Common myeloid progenitor, CD34-positive (primary cell): ENCODE measurements around the gene MKLN1.

Experiments used
- CTCF ChIA-PET: fragments of 350-600 bp; sonication (Branson Sonifier 250); formaldehyde crosslinking; loops from one replicate; lab custom pipeline; 2021; ENCODE audit warnings: antibody characterized with exemption; lab: Charles Lee
- POLR2A ChIA-PET: fragments of 350-600 bp; sonication (Branson Sonifier 250); formaldehyde crosslinking; loops from one replicate; lab custom pipeline; 2021; ENCODE audit warnings: antibody characterized with exemption; lab: Charles Lee
- DNase-seq, 3 donors: peaks; one replicate each; pipeline versions ENCODE4 v3.0.0 to v3.0.0-alpha.2; 2013
- H3K27ac ChIP-seq, 2 experiments: 1 replicate in 1 of 2; 2 replicates in 1 of 2; pipeline ENCODE4 v1.7.0; 2013; ENCODE audit warnings: inconsistent platforms in 2 of 2, low read length in 2 of 2, mild to moderate bottlenecking in 2 of 2, low read depth in 1 of 2, moderate library complexity in 1 of 2; ENCODE audit not compliant: severe bottlenecking in 2 of 2, insufficient read depth in 1 of 2, poor library complexity in 1 of 2
- H3K27me3 ChIP-seq, 5 experiments: replicated peaks in 2 of 5; 1 replicate in 3 of 5; 2 replicates in 2 of 5; pipeline versions ENCODE4 v1.6.1 to v1.7.0; 2013; ENCODE audit warnings: low read length in 4 of 5, mild to moderate bottlenecking in 2 of 5, moderate library complexity in 2 of 5, inconsistent platforms in 1 of 5; ENCODE audit not compliant: insufficient read depth in 5 of 5, control insufficient read depth in 4 of 5
- H3K36me3 ChIP-seq, 4 experiments: 1 replicate in 2 of 4; 2 replicates in 2 of 4; pipeline versions ENCODE4 v1.6.1 to v1.7.0; 2013; ENCODE audit warnings: low read length in 3 of 4, control low read depth in 1 of 4, mild to moderate bottlenecking in 1 of 4; ENCODE audit not compliant: control insufficient read depth in 4 of 4, insufficient read depth in 4 of 4
- H3K4me1 ChIP-seq, 4 experiments: 1 replicate in 3 of 4; 2 replicates in 1 of 4; pipeline versions ENCODE4 v1.6.1 to v1.7.1; 2013; ENCODE audit warnings: low read length in 3 of 4, mild to moderate bottlenecking in 3 of 4, control low read depth in 1 of 4, inconsistent platforms in 1 of 4, moderate library complexity in 1 of 4; ENCODE audit not compliant: control insufficient read depth in 4 of 4, insufficient read depth in 4 of 4; ENCODE audit errors: control extremely low read depth in 1 of 4
- H3K4me3 ChIP-seq, 7 experiments: 1 replicate in 4 of 7; 2 replicates in 3 of 7; pipeline versions ENCODE4 v1.5.1 to v1.7.0; 2013; ENCODE audit warnings: mild to moderate bottlenecking in 7 of 7, low read length in 6 of 7, moderate library complexity in 6 of 7, inconsistent platforms in 2 of 7, low read depth in 2 of 7, control low read depth in 1 of 7; ENCODE audit not compliant: insufficient read depth in 4 of 7, control insufficient read depth in 1 of 7; ENCODE audit errors: extremely low read depth in 1 of 7
- H3K9me3 ChIP-seq, 5 experiments: 1 replicate in 4 of 5; 2 replicates in 1 of 5; pipeline versions ENCODE4 v1.6.1 to v1.7.1; 2013; ENCODE audit warnings: low read length in 4 of 5, mild to moderate bottlenecking in 2 of 5, inconsistent platforms in 1 of 5, low read depth in 1 of 5, moderate library complexity in 1 of 5; ENCODE audit not compliant: control insufficient read depth in 4 of 5, insufficient read depth in 2 of 5; ENCODE audit errors: control extremely low read depth in 1 of 5
- WGBS: methylation state at CpG from one replicate; pipeline ENCODE4 v1.1.5; 2013; ENCODE audit not compliant: insufficient coverage; 5-methylcytosine and 5-hydroxymethylcytosine counted together

Gene MKLN1

DNA sequence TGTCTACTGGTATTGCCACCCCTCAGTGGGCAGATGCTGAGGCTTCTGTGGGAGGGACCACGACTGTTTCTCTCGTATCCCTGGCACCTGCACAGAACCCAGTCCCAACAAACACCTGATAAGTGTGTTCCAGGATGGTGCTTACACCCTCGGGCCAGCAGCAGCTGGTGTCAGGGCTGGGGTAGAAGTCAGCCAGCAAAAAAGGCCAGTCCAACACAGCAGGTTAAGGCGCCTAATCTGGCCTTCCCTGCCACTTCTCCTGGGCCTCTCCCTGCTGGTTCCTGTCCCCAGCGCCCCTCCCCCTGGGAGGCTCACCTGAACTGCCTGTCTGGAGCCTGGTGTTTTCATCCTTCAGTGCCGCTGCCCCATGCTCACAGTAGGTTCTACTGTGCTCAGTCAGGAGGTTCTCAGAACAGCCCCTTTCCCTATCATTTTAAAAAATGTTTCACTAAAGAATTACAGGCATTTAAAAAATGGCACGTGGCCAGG is 208.7 kb downstream of the MKLN1 start:
- WGBS = 88% methylated on average over 7 of the region's 7 CpGs

GRCh38 chr7:131537571-131537978 is 209.9 kb downstream of the MKLN1 start:
- CTCF ChIA-PET = interaction anchor here (0.7 to 1.7 kb wide), 5 partner anchors 8 to 117 kb away, joined by 3 to 5 read pairs (median 3); no protein-coding TSS in a partner anchor
- no peaks in the 10 kb centered on the region for H3K9me3 ChIP-seq
- no peaks in the 10 kb centered on the region for H3K36me3 ChIP-seq
- no peak overlapping the region for H3K4me3 ChIP-seq
- POLR2A ChIA-PET = no interaction called here
- H3K27me3 ChIP-seq = no peaks in the 10 kb centered on the region
- H3K27ac ChIP-seq = no peak overlapping the region
- 88% methylated on average over 11 of the region's 12 CpGs for WGBS
- DNase-seq = no peak
- H3K4me1 ChIP-seq = peaks cover 0 to 2% (median 0%) of the 10 kb centered on the region in 4 experiments

More for the DNA sequence above, 208.7 kb downstream of the MKLN1 start:
- ChIA-PET CTCF (interaction anchor here (1.1 to 1.3 kb wide), 3 partner anchors 8 to 118 kb away, joined by 3 to 5 read pairs (median 3); no protein-coding TSS in a partner anchor), POLR2A (no interaction called here)
- Histone ChIP-seq H3K9me3 (no peaks in the 10 kb centered on the region), H3K36me3 (no peaks in the 10 kb centered on the region), H3K27ac (no peak overlapping the region), H3K4me3 (no peak overlapping the region), H3K4me1 (peaks cover 0 to 2% (median 0%) of the 10 kb centered on the region in 4 experiments), H3K27me3 (no peaks in the 10 kb centered on the region)
- DNase-seq = no peak

GRCh38 chr7:131538071-131538812 is 210.6 kb downstream of the MKLN1 start:
- POLR2A ChIA-PET = no interaction called here
- no peaks in the 10 kb centered on the region for H3K9me3 ChIP-seq
- no peaks in the 10 kb centered on the region for H3K27me3 ChIP-seq
- no peak overlapping the region for H3K27ac ChIP-seq
- CTCF ChIA-PET = interaction anchor here (1.2 to 1.7 kb wide), 3 partner anchors 9 to 29 kb away, joined by 3 to 5 read pairs (median 4); no protein-coding TSS in a partner anchor
- H3K36me3 ChIP-seq = no peaks in the 10 kb centered on the region
- 95% methylated on average over 9 of the region's 13 CpGs for WGBS
- H3K4me3 ChIP-seq = no peak overlapping the region
- no peak for DNase-seq
- H3K4me1 ChIP-seq = peaks cover 0 to under 1% (median 0%) of the 10 kb centered on the region in 4 experiments

DNA sequence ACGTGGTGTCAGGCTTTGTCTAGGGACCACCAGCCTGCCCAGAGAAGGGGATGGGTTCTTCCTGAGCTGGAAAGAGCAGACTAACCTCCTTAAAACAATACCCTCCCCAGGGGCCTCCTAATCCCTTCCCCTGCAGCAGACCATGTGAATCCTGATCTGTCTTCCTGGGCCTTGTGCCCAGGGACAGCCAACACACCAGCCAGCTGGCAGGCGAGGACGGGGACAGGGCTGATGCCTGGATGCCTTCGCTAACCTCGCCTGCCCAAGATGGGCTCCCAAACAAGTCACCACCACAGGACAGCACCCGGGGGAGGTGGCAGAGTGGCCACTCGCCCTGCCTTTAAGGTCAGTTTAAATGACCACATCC is 211.1 kb downstream of the MKLN1 start:
- DNase-seq = no peak
- no peaks in the 10 kb centered on the region for H3K27me3 ChIP-seq

GRCh38 chr7:131540491-131541162 is 213.0 kb downstream of the MKLN1 start:
- Histone ChIP-seq H3K27me3 (no peaks in the 10 kb centered on the region), H3K4me1 (peaks cover 0 to 8% (median 5%) of the 10 kb centered on the region in 4 experiments), H3K36me3 (no peaks in the 10 kb centered on the region), H3K9me3 (no peaks in the 10 kb centered on the region), H3K27ac (no peak overlapping the region), H3K4me3 (no peak overlapping the region)
- ChIA-PET POLR2A (no interaction called here), CTCF (no interaction called here)
- DNase-seq = no peak
- 97% methylated on average over 17 of the region's 18 CpGs for WGBS

More for the DNA sequence above, 211.1 kb downstream of the MKLN1 start:
- H3K4me3 ChIP-seq = no peak overlapping the region
- H3K9me3 ChIP-seq = no peaks in the 10 kb centered on the region
- CTCF ChIA-PET = interaction anchor here (1.1 to 1.5 kb wide), 3 partner anchors 9 to 30 kb away, joined by 4 to 7 read pairs (median 4); no protein-coding TSS in a partner anchor
- no peaks in the 10 kb centered on the region for H3K36me3 ChIP-seq
- no peaks in the 10 kb centered on the region for H3K4me1 ChIP-seq
- no peak overlapping the region for H3K27ac ChIP-seq
- 100% methylated on average over 6 of the region's 7 CpGs for WGBS
- POLR2A ChIA-PET = no interaction called here

DNA sequence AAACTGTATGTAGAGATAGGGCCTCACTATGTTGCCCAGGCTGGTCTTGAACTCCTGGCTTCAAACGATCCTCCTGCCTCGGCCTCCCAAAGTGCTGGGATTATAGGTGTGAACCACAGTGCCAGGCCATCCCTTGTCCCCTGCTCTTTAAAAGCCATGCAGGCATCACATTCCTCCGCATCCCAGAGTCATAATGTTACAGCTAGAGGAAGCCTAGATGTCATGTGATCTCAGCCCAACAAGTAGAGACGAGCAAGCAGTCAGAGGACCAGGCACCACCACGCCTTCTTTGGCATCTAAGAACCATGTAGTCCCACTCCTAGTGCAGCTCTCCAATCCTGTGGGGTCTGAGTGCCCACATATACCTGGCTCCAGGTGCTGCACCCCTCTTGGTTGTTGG is 215.6 kb downstream of the MKLN1 start:
- ChIA-PET POLR2A (interaction anchor here (0.6 kb wide), 1 partner anchor 20 kb away, joined by 4 read pairs; no protein-coding TSS in a partner anchor), CTCF (interaction anchor here (0.6 to 6.3 kb wide), 6 partner anchors 9 to 330 kb away, joined by 3 to 41 read pairs (median 11); partner anchors contain the start of gene PODXL)
- 90% methylated on average over 4 of the region's 5 CpGs for whole genome bisulfite sequencing
- no peak for DNase-seq
- Histone ChIP-seq H3K4me3 (no peak overlapping the region), H3K4me1 (peaks cover 0 to 8% (median 5%) of the 10 kb centered on the region in 4 experiments), H3K27me3 (no peaks in the 10 kb centered on the region), H3K9me3 (peaks cover 0 to under 1% (median 0%) of the 10 kb centered on the region in 5 experiments), H3K36me3 (no peaks in the 10 kb centered on the region), H3K27ac (no peak overlapping the region)
